ENCODE measurements around the gene PPP1R17. TPM values are rescaled to one million over a fixed set of nuclear protein-coding genes. Genes with fewer than 3 reads are reported as not detected.

Gene PPP1R17
- total RNA-seq (not detected), polyA plus RNA-seq (ENCODE audit: insufficient read depth in 1 of 8, insufficient read length in 8 of 8, low replicate concordance in 1 of 8) (not detected)
- long read RNA-seq, donor 1: 0 reads
- long read RNA-seq, donor 2: 0 reads
- long read RNA-seq, donor 3: 0 reads
- long read RNA-seq, donor 4: 0 reads
- long read RNA-seq, donor 5: 0 reads
- long read RNA-seq, donor 6: 0 reads
- long read RNA-seq, donor 7: 0 reads
- long read RNA-seq, donor 8: 0 reads
- long read RNA-seq, donor 9: 0 reads
- long read RNA-seq, donor 10: 0 reads
- long read RNA-seq, donor 11: 0 reads

- 37% methylated on average over 7 of the region's 14 CpGs for WGBS (ENCODE audit: insufficient coverage)
- H3K36me3 ChIP-seq (ENCODE audit: control insufficient read depth, insufficient read depth, low read length): no peaks in the 10 kb centered on the region
- no peak within 1 kb of the TSS for H3K27ac ChIP-seq (ENCODE audit: low read length)
- peaks cover 3% of the 10 kb centered on the region for H3K27me3 ChIP-seq (ENCODE audit: control insufficient read depth, insufficient read depth, low read length)
- no peaks in the 10 kb centered on the region for H3K9me3 ChIP-seq (replicated peaks; ENCODE audit: control insufficient read depth, low read depth, low read length)
- H3K4me3 ChIP-seq (ENCODE audit: low read length): no peak within 1 kb of the TSS
- H3K4me1 ChIP-seq (ENCODE audit: control insufficient read depth, insufficient read depth, low read length): no peaks in the 10 kb centered on the region
- peak; percentile 6 for DNase-seq
Observed at GRCh38 chr7:31687024-31687748, at the start of gene PPP1R17. Gene PPP1R17 (plus strand): TSS chr7:31687215. CDS start chr7:31692442, 5,227 bp downstream.

DNA sequence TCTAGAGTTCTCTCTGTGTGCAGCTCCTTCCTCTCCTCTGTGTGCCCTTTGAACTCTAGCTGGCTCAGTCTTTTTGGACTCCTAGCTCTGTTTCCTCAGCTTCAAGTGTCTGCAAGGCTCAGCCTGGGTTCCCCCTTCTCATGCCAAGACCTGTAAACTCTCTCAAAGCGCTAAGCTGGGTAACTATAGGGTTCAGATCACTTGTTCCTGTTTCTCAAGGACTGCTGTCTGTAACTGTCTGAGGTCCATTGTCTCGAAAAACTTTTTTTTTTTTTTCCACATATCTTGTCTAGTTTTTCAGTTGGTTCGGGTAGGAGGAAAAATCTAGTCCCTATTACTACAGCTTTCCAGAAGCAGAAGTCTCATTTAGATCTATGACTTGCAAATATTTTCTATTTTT lies 46.6 kb upstream of the PPP1R17 start:
- peak; percentile 9 for DNase-seq
- WGBS (ENCODE audit: insufficient coverage): no CpG with 5 or more reads among the region's 3 CpGs
- no peaks in the 10 kb centered on the region for H3K27me3 ChIP-seq (ENCODE audit: control insufficient read depth, insufficient read depth, low read length)
- peaks cover 3% of the 10 kb centered on the region for H3K4me1 ChIP-seq (ENCODE audit: control insufficient read depth, insufficient read depth, low read length)
- no peaks in the 10 kb centered on the region for H3K9me3 ChIP-seq (replicated peaks; ENCODE audit: control insufficient read depth, low read depth, low read length)
- no peak overlapping the region for H3K4me3 ChIP-seq (ENCODE audit: low read length)
- H3K36me3 ChIP-seq (ENCODE audit: control insufficient read depth, insufficient read depth, low read length): no peaks in the 10 kb centered on the region
- H3K27ac ChIP-seq (ENCODE audit: low read length): no peak overlapping the region

GRCh38 chr7:31642681-31643115 lies 44.3 kb upstream of the PPP1R17 start:
- DNase-seq: peak; percentile 6
- 82% methylated on average over 2 of the region's 5 CpGs for WGBS (ENCODE audit: insufficient coverage)

DNA sequence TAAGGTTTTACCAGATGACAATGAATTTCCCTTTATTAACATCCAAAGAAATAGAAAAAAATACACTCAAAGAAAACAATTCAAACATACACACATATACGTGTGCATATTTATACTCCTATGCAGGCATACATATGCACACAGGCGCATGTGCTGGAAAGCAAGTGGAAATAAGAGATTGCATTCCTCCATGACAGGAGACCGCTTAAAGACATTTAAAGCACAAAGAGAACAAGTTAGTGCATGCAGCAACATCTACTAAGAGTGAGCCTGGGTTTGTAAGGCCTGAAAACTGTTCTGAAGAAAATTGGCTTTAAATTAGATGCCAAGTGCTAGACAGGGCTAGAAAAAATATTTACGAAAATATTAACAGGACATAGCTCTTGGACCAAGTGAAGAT lies 40.1 kb upstream of the PPP1R17 start:
- H3K4me1 ChIP-seq (ENCODE audit: control insufficient read depth, insufficient read depth, low read length): peaks cover 3% of the 10 kb centered on the region
- no peak for DNase-seq
- 100% methylated on average over 1 of the region's 4 CpGs for WGBS (ENCODE audit: insufficient coverage)
- H3K27me3 ChIP-seq (ENCODE audit: control insufficient read depth, insufficient read depth, low read length): no peaks in the 10 kb centered on the region
- H3K4me3 ChIP-seq (ENCODE audit: low read length): no peak overlapping the region
- no peaks in the 10 kb centered on the region for H3K9me3 ChIP-seq (replicated peaks; ENCODE audit: control insufficient read depth, low read depth, low read length)
- no peak overlapping the region for H3K27ac ChIP-seq (ENCODE audit: low read length)
- H3K36me3 ChIP-seq (ENCODE audit: control insufficient read depth, insufficient read depth, low read length): no peaks in the 10 kb centered on the region

More at GRCh38 chr7:31642681-31643115, 44.3 kb upstream of the PPP1R17 start:
- H3K36me3 ChIP-seq (ENCODE audit: control insufficient read depth, insufficient read depth, low read length): no peaks in the 10 kb centered on the region
- H3K4me1 ChIP-seq (ENCODE audit: control insufficient read depth, insufficient read depth, low read length): peaks cover 3% of the 10 kb centered on the region
- no peak overlapping the region for H3K27ac ChIP-seq (ENCODE audit: low read length)
- H3K27me3 ChIP-seq (ENCODE audit: control insufficient read depth, insufficient read depth, low read length): no peaks in the 10 kb centered on the region
- H3K4me3 ChIP-seq (ENCODE audit: low read length): no peak overlapping the region
- H3K9me3 ChIP-seq (replicated peaks; ENCODE audit: control insufficient read depth, low read depth, low read length): no peaks in the 10 kb centered on the region

GRCh38 chr7:31647511-31647910 lies 39.5 kb upstream of the PPP1R17 start:
- peaks cover 3% of the 10 kb centered on the region for H3K4me1 ChIP-seq (ENCODE audit: control insufficient read depth, insufficient read depth, low read length)
- no peak overlapping the region for H3K27ac ChIP-seq (ENCODE audit: low read length)
- no peaks in the 10 kb centered on the region for H3K27me3 ChIP-seq (ENCODE audit: control insufficient read depth, insufficient read depth, low read length)
- no peak overlapping the region for H3K4me3 ChIP-seq (ENCODE audit: low read length)
- no peak for DNase-seq
- no CpG with 5 or more reads among the region's 7 CpGs for WGBS (ENCODE audit: insufficient coverage)
- H3K9me3 ChIP-seq (replicated peaks; ENCODE audit: control insufficient read depth, low read depth, low read length): no peaks in the 10 kb centered on the region
- H3K36me3 ChIP-seq (ENCODE audit: control insufficient read depth, insufficient read depth, low read length): no peaks in the 10 kb centered on the region

- DNase-seq: peak; percentile 15
- no peaks in the 10 kb centered on the region for H3K9me3 ChIP-seq (replicated peaks; ENCODE audit: control insufficient read depth, low read depth, low read length)
- no peak overlapping the region for H3K4me3 ChIP-seq (ENCODE audit: low read length)
- H3K36me3 ChIP-seq (ENCODE audit: control insufficient read depth, insufficient read depth, low read length): no peaks in the 10 kb centered on the region
- 100% methylated on average over 1 of the region's 1 CpG for WGBS (ENCODE audit: insufficient coverage)
- no peaks in the 10 kb centered on the region for H3K27me3 ChIP-seq (ENCODE audit: control insufficient read depth, insufficient read depth, low read length)
- no peak overlapping the region for H3K27ac ChIP-seq (ENCODE audit: low read length)
- no peaks in the 10 kb centered on the region for H3K4me1 ChIP-seq (ENCODE audit: control insufficient read depth, insufficient read depth, low read length)
Observed at GRCh38 chr7:31648288-31648687, 38.7 kb upstream of the PPP1R17 start.

DNA sequence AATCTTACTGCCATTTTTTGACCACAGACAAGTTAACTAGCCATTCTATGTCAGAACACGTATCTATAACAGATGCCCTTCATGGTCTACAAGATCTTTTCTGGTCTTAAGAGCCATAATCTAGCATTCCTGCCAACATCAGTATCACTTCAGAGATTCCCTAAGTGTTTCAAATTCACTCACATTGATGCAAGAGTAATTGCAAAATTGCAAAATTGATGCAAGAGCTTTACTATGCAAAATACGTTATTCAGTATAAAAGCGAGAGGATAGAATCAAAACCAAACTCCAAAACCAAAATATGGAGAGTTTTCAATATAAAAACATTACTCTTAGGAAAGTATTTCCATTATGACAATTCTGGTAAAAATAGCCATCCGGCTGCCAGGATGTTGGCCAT lies 38.1 kb upstream of the PPP1R17 start:
- Histone ChIP-seq H3K27ac (ENCODE audit: low read length) (no peak overlapping the region), H3K36me3 (ENCODE audit: control insufficient read depth, insufficient read depth, low read length) (no peaks in the 10 kb centered on the region), H3K9me3 (replicated peaks; ENCODE audit: control insufficient read depth, low read depth, low read length) (no peaks in the 10 kb centered on the region), H3K4me3 (ENCODE audit: low read length) (no peak overlapping the region), H3K27me3 (ENCODE audit: control insufficient read depth, insufficient read depth, low read length) (no peaks in the 10 kb centered on the region), H3K4me1 (ENCODE audit: control insufficient read depth, insufficient read depth, low read length) (no peaks in the 10 kb centered on the region)
- DNase-seq: no peak
- WGBS (ENCODE audit: insufficient coverage): 100% methylated on average over 1 of the region's 4 CpGs

DNA sequence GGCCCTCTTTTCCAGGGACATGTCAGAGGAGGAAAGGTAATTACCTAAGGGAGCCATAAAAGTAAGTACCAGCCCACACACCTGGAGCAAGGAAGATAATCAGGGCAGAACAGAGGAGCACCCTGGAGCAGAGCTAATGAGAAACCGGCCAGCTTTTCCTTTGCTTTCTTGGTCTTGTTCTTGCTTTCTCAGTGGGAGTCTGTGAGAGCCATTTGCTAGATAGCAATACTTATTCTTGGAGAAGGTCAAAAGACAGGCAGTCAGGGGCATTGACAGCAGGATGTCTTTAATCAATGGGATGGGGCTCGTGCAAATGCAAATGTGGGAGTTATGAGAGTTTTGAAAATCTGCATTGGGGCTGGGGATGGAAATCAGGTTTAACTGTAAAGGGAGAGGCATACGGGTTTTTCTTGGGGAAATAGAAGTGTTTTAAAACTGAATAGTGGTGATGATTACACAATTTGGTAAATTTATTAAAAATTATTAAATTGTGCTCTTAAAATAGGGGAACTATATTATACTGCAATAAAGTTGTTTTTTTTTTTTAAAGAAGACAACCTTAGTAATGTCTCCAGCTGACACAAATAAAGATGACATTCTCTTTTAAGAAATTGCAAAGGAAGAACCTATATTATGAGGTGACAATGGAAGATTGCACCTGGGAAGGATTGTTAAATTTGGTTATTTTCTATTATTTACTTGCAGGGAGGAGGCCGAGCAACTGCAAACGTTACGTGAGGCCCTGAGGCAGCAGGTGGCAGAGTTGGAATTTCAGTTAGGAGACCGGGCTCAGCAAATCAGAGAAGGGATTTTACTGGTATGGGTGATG lies 35.6 kb upstream of the PPP1R17 start:
- Histone ChIP-seq H3K36me3 (ENCODE audit: control insufficient read depth, insufficient read depth, low read length) (no peaks in the 10 kb centered on the region), H3K27me3 (ENCODE audit: control insufficient read depth, insufficient read depth, low read length) (no peaks in the 10 kb centered on the region), H3K4me1 (ENCODE audit: control insufficient read depth, insufficient read depth, low read length) (no peaks in the 10 kb centered on the region), H3K27ac (ENCODE audit: low read length) (no peak overlapping the region), H3K4me3 (ENCODE audit: low read length) (no peak overlapping the region), H3K9me3 (replicated peaks; ENCODE audit: control insufficient read depth, low read depth, low read length) (no peaks in the 10 kb centered on the region)
- 33% methylated on average over 4 of the region's 7 CpGs for WGBS (ENCODE audit: insufficient coverage)
- no peak for DNase-seq

GRCh38 chr7:31652063-31652326 lies 35.0 kb upstream of the PPP1R17 start:
- Histone ChIP-seq H3K9me3 (replicated peaks; ENCODE audit: control insufficient read depth, low read depth, low read length) (no peaks in the 10 kb centered on the region), H3K4me1 (ENCODE audit: control insufficient read depth, insufficient read depth, low read length) (no peaks in the 10 kb centered on the region), H3K27ac (ENCODE audit: low read length) (no peak overlapping the region), H3K4me3 (ENCODE audit: low read length) (no peak overlapping the region), H3K36me3 (ENCODE audit: control insufficient read depth, insufficient read depth, low read length) (no peaks in the 10 kb centered on the region), H3K27me3 (ENCODE audit: control insufficient read depth, insufficient read depth, low read length) (no peaks in the 10 kb centered on the region)
- no peak for DNase-seq

DNA sequence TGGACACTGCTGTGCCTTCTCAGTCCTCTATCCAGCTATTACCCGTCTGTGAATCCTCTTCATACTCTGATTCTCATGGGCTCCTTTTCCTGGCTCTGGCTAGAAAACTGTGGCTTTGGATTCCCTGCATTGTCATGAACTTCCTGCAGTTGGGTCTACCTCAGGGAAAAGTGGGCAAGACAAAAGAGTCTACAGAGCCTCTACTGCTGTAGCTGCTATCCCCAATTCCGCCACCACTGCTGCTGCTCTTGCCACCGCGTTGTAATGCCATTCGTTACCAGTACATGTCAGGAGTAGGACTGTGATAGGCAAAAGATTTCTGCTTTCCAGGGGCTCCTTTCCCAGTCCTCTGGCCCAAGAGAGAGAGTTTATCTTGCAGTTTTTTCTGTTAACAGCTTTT lies 23.9 kb upstream of the PPP1R17 start:
- DNase-seq: no peak
- Histone ChIP-seq H3K27me3 (ENCODE audit: control insufficient read depth, insufficient read depth, low read length) (no peaks in the 10 kb centered on the region), H3K4me1 (ENCODE audit: control insufficient read depth, insufficient read depth, low read length) (no peaks in the 10 kb centered on the region), H3K4me3 (ENCODE audit: low read length) (no peak overlapping the region), H3K27ac (ENCODE audit: low read length) (no peak overlapping the region), H3K36me3 (ENCODE audit: control insufficient read depth, insufficient read depth, low read length) (no peaks in the 10 kb centered on the region), H3K9me3 (replicated peaks; ENCODE audit: control insufficient read depth, low read depth, low read length) (no peaks in the 10 kb centered on the region)
- 18% methylated on average over 1 of the region's 5 CpGs for whole genome bisulfite sequencing (ENCODE audit: insufficient coverage)

All from muscle of leg (tissue), 16 donors.